Esophagus muscularis mucosa (tissue), 4 donors: ENCODE results near the gene OTOP1. TPM values are rescaled to one million over a fixed set of nuclear protein-coding genes. Genes with fewer than 3 reads are reported as not detected.
A peak's percentile ranks its signal among the peaks of the same experiment; 100 is the strongest.
"Not testable (repeated sequence)": the region's sequence is repeated elsewhere in the genome, so short reads cannot be mapped to it uniquely, and the experiment has no call there.

ENCODE experiments used
- DNase-seq: peaks from one replicate; pipeline ENCODE4 v3.0.0-alpha.2; 2017; ENCODE audit errors: extremely low spot score
- H3K27ac ChIP-seq, 4 donors: fragments of 200-600 bp; sonication (generic); replicated peaks in 1 of 4; 1 replicate in 3 of 4; 2 replicates in 1 of 4; pipeline ENCODE4 v1.5.1; 2016 to 2019; ENCODE audit warnings: mild to moderate bottlenecking in 1 of 4
- H3K27me3 ChIP-seq, 4 donors: fragments of 200-600 bp; sonication (generic); one replicate each; pipeline versions ENCODE4 v1.5.1 to v1.6.0; 2016 to 2019
- H3K36me3 ChIP-seq, 4 donors: fragments of 200-600 bp; sonication (generic); one replicate each; pipeline ENCODE4 v1.5.1; 2016 to 2019
- H3K4me1 ChIP-seq, 4 donors: fragments of 200-600 bp; sonication (generic); one replicate each; pipeline ENCODE4 v1.5.1; 2016 to 2019
- H3K4me3 ChIP-seq, 4 donors: fragments of 200-600 bp; sonication (generic); 1 replicate in 2 of 4; 2 replicates in 2 of 4; pipeline ENCODE4 v1.5.1; 2016 to 2019; ENCODE audit warnings: mild to moderate bottlenecking in 4 of 4, moderate library complexity in 1 of 4
- H3K9me3 ChIP-seq, 4 donors: fragments of 200-600 bp; sonication (generic); 1 replicate in 3 of 4; 2 replicates in 1 of 4; pipeline ENCODE4 v1.5.1; 2016 to 2019
- EP300 ChIP-seq: sonication (generic); formaldehyde crosslinking; IDR thresholded peaks from one replicate; pipeline ENCODE4 v1.6.1; 2017; ENCODE audit warnings: antibody characterized with exemption
- POLR2A ChIP-seq: fragments of 450-650 bp; IDR thresholded peaks from one replicate; pipeline ENCODE4 v1.6.1; 2017; ENCODE audit warnings: antibody characterized with exemption, moderate library complexity, mild to moderate bottlenecking, low read depth
- POLR2AphosphoS5 ChIP-seq, 2 donors: sonication (generic); formaldehyde crosslinking; IDR thresholded peaks; one replicate each; pipeline ENCODE4 v1.6.1; 2017; ENCODE audit warnings: antibody characterized with exemption in 2 of 2
- WGBS: methylation state at CpG from one replicate; pipeline ENCODE4 v1.1.5; 2018; 5-methylcytosine and 5-hydroxymethylcytosine counted together
- intact Hi-C: fragments of 100-400 bp; cut with DNase I; formaldehyde crosslinking; loops from one replicate; pipeline ENCODE4 v1.15.1; 2023
- total RNA-seq, 4 donors: library from RNA; depleted of rRNA; stranded (reverse); fragments of >200 nt; gene quantifications; one replicate each; pipeline versions ENCODE4 v1.1.0 to v1.2.1, GENCODE V29; 2016
- TF ChIP-seq, protein P1 (sequence below), 3 experiments: fragments of 200-600 bp in 2 of 3; fragments of 450-650 bp in 1 of 3; sonication (generic) in 2 of 3; IDR thresholded peaks; one replicate each; pipeline ENCODE4 v1.5.1; 2017 to 2019; ENCODE audit warnings: antibody characterized with exemption in 3 of 3, mild to moderate bottlenecking in 2 of 3, moderate library complexity in 1 of 3

The OTOP1 gene
- total RNA-seq, 4 donors from 2014 or later = not detected

DNA sequence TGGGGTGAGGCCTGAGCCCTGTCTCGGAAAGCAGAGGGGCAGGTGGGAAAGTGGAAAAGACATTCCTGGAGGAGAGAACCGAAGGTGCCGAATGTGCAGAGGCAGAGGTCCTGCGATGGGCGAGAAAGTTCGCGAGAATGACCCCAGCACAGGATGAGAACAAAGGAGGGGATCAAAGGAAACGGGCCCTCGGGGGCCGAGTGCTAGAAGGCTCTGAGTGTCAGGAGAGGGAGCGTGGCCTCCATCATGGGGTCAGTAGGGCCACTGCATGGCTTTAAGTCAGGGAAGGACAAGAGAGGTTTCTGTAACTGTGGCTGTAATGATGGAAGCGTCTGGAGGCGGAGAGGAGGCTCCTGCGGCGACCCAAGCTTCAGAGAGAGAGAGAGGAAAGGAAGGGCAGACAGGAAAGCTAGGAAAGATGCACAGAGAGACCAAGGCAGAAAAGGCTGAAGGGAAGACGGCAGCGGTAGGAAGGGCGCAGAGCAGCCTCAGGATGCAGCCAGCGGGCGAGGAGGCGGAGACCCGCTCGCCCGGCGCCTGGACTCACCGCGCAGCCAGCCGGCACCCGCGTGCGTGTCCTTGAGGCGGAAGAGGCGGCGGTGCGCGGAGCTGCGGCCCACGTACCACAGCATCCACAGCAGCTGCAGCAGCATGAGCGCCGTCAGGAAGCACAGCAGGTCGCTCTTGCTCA is 669 bp downstream of the OTOP1 start:
- intact Hi-C loops = no loop called here
- no peaks in the 10 kb centered on the region for H3K36me3 ChIP-seq
- peaks cover 0 to 86% (median 23%) of the 10 kb centered on the region in 4 donors for H3K27me3 ChIP-seq
- DNase-seq = no peak
- peaks cover 0 to 19% (median 2%) of the 10 kb centered on the region in 4 donors for H3K4me1 ChIP-seq
- 17% methylated on average over 36 of the region's 41 CpGs for WGBS
- H3K9me3 ChIP-seq = no peaks in the 10 kb centered on the region
- no peak overlapping the region for H3K27ac ChIP-seq
- TF ChIP-seq POLR2AphosphoS5 (IDR thresholded peaks at IDR 0.05) (no peak), EP300 (no peak), POLR2A (no peak)
- TF ChIP-seq, protein P1, sequence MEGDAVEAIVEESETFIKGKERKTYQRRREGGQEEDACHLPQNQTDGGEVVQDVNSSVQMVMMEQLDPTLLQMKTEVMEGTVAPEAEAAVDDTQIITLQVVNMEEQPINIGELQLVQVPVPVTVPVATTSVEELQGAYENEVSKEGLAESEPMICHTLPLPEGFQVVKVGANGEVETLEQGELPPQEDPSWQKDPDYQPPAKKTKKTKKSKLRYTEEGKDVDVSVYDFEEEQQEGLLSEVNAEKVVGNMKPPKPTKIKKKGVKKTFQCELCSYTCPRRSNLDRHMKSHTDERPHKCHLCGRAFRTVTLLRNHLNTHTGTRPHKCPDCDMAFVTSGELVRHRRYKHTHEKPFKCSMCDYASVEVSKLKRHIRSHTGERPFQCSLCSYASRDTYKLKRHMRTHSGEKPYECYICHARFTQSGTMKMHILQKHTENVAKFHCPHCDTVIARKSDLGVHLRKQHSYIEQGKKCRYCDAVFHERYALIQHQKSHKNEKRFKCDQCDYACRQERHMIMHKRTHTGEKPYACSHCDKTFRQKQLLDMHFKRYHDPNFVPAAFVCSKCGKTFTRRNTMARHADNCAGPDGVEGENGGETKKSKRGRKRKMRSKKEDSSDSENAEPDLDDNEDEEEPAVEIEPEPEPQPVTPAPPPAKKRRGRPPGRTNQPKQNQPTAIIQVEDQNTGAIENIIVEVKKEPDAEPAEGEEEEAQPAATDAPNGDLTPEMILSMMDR (IDR thresholded peaks at IDR 0.05) = no peak
- H3K4me3 ChIP-seq = no peak overlapping the region

DNA sequence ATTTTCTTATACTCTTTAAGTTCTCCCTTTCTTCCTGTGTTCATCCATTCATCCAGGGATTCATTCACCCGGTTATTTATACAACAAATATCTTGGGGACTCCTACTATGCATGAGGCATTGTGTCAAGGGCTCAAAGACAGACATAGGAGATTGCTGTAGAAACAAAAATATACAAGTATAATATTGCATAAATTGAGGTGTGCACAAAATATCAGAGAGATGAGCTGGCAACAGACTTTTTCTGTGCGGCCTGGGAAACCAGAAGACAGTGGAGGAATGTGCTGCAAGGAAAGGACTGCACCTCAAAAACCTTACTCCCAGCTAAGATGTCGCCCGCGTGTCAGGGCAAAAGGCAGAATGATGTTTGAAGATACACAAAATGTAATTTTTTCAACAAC is 9.6 kb downstream of the OTOP1 start:
- DNase-seq = no peak
- no peak for TF ChIP-seq EP300
- TF ChIP-seq, protein P1 (IDR thresholded peaks at IDR 0.05) = no peak
- TF ChIP-seq POLR2A = no peak
- TF ChIP-seq POLR2AphosphoS5 (IDR thresholded peaks at IDR 0.05) = no peak
- H3K27ac ChIP-seq = no peak overlapping the region
- H3K4me3 ChIP-seq = no peak overlapping the region
- intact Hi-C loops = no loop called here
- no peaks in the 10 kb centered on the region for H3K9me3 ChIP-seq
- H3K36me3 ChIP-seq = no peaks in the 10 kb centered on the region
- no peaks in the 10 kb centered on the region for H3K4me1 ChIP-seq
- WGBS = 93% methylated on average over 5 of the region's 5 CpGs
- peaks cover 0 to 30% (median 0%) of the 10 kb centered on the region in 4 donors for H3K27me3 ChIP-seq

DNA sequence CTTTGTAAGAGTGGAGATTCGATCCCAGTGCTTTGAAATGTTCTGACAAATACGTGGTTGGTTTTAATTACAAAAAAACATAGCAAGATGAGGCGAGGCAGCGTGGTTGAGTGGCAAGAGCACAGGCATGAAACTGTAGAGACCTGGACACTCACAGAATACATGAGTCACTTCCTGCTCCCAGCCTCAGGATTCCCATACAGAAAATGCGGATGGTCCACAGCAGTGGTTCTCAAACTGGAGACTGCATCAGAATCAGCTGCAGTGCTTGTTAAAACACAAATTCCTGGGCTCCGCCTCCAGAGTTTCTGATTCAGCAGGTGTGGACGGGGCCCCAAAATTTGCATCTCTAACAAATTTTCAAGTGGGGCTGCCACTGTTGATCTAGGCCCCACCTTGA is 10.1 kb downstream of the OTOP1 start:
- WGBS = 89% methylated on average over 7 of the region's 7 CpGs
- H3K27ac ChIP-seq = no peak overlapping the region
- intact Hi-C loops = no loop called here

DNA sequence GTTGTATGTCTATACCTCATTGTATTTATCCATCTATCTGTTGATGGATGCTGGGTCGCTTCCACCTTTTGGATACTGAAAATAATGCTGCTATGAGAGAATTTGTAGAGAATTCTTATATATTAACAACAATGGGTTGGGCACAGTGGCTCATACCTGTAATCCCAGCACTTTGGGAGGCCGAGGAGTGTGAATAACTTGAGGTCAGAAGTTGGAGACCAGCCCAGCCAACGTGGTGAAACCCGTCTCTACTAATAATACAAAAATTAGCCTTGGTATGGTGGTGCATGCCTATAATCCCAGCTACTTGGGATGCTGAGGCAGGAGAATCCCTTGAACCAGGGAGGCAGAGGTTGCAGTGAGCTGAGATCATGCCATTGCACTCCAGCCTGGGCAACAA is 13.1 kb downstream of the OTOP1 start:
- H3K9me3 ChIP-seq, H3K36me3 ChIP-seq, H3K27ac ChIP-seq, H3K4me1 ChIP-seq, intact Hi-C loops, H3K4me3 ChIP-seq: not testable (repeated sequence)
- peak; percentile 66 for DNase-seq
- H3K27me3 ChIP-seq = peaks cover 0 to 24% (median 0%) of the 10 kb centered on the region in 4 donors
- WGBS = 70% methylated on average over 4 of the region's 4 CpGs

More for the DNA sequence above, 10.1 kb downstream of the OTOP1 start:
- H3K4me3 ChIP-seq = no peak overlapping the region
- H3K9me3 ChIP-seq = no peaks in the 10 kb centered on the region
- H3K4me1 ChIP-seq = no peaks in the 10 kb centered on the region
- TF ChIP-seq, protein P1 (IDR thresholded peaks at IDR 0.05) = no peak
- no peak for TF ChIP-seq EP300
- H3K36me3 ChIP-seq = no peaks in the 10 kb centered on the region
- peaks cover 0 to 25% (median 0%) of the 10 kb centered on the region in 4 donors for H3K27me3 ChIP-seq
- peak; percentile 77 for DNase-seq

DNA sequence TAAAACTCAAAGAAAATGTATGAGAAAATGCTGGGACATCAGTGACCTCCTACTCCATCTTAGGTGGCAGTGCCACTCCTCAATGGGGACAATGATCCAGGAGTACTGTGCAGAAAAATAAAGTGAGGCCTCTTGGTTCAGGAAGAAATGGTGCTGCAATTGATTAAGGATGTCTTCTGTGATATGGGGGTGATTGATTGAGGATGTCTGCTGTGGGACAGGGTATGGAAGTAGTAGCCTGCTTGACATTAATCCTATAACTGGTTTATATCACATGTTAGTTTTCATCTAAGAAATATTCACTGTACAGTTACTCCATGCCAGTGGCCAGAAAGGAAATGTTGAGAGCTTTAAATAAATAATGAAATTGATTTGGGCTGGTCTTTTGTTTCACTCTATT is 20.5 kb downstream of the OTOP1 start:
- no peaks in the 10 kb centered on the region for H3K9me3 ChIP-seq
- H3K4me1 ChIP-seq = no peaks in the 10 kb centered on the region
- no peak overlapping the region for H3K4me3 ChIP-seq
- intact Hi-C loops = no loop called here
- H3K36me3 ChIP-seq = no peaks in the 10 kb centered on the region
- no peak for DNase-seq
- TF ChIP-seq, protein P1 (IDR thresholded peaks at IDR 0.05) = no peak
- TF ChIP-seq POLR2AphosphoS5 (IDR thresholded peaks at IDR 0.05) (no peak), EP300 (no peak), POLR2A (no peak)
- peaks cover 0 to 40% (median 0%) of the 10 kb centered on the region in 4 donors for H3K27me3 ChIP-seq
- no peak overlapping the region for H3K27ac ChIP-seq
